HG03342 (cell line): ENCODE results near the gene VARS2.
"Not testable (repeated sequence)": the region's sequence is repeated elsewhere in the genome, so short reads cannot be mapped to it uniquely, and the experiment has no call there.

Experiments
- ATAC-seq: cut with Tn5 transposase; IDR thresholded peaks from one replicate; pipeline ENCODE4 v1.9.1; 2021; ENCODE audit warnings: mild to moderate bottlenecking, moderate library complexity; ENCODE audit not compliant: unreplicated experiment

Gene VARS2

GRCh38 chr6:30898750-30899360, 15.2 kb upstream of the VARS2 start:
- no peak for ATAC-seq

GRCh38 chr6:30900863-30901417, 13.1 kb upstream of the VARS2 start:
- ATAC-seq: no peak

- no peak for ATAC-seq
Measured at GRCh38 chr6:30901436-30901835, 12.6 kb upstream of the VARS2 start.

GRCh38 chr6:30902196-30902595, 11.8 kb upstream of the VARS2 start:
- not testable (repeated sequence) for ATAC-seq

GRCh38 chr6:30902709-30903108, 11.3 kb upstream of the VARS2 start:
- no peak for ATAC-seq

GRCh38 chr6:30903236-30903635, 10.8 kb upstream of the VARS2 start:
- no peak for ATAC-seq

- ATAC-seq: not testable (repeated sequence)
Measured at GRCh38 chr6:30907290-30907757, 6.7 kb upstream of the VARS2 start.

GRCh38 chr6:30907758-30908591, 6.1 kb upstream of the VARS2 start, which contains the start of gene GTF2H4:
GTF2H4 (plus strand) TSS chr6:30908207.
- ATAC-seq: peak; percentile 93

- no peak for ATAC-seq
Measured at GRCh38 chr6:30908700-30909099, 5.3 kb upstream of the VARS2 start.

- not testable (repeated sequence) for ATAC-seq
Measured at GRCh38 chr6:30910473-30910872, 3.6 kb upstream of the VARS2 start.

GRCh38 chr6:30912746-30913520, 1.1 kb upstream of the VARS2 start:
- ATAC-seq: no peak

- ATAC-seq: peak; percentile 7
Measured at GRCh38 chr6:30913721-30914075, 340 bp upstream of the VARS2 start.

GRCh38 chr6:30914854-30915590, 984 bp downstream of the VARS2 start:
- no peak for ATAC-seq

GRCh38 chr6:30915591-30915946, 1.5 kb downstream of the VARS2 start:
- no peak for ATAC-seq

- ATAC-seq: no peak
Measured at GRCh38 chr6:30917041-30917440, 3.0 kb downstream of the VARS2 start.

GRCh38 chr6:30917487-30917886, 3.4 kb downstream of the VARS2 start:
- no peak for ATAC-seq

GRCh38 chr6:30918670-30919069, 4.6 kb downstream of the VARS2 start:
- ATAC-seq: no peak

GRCh38 chr6:30922447-30922852, 8.4 kb downstream of the VARS2 start:
- no peak for ATAC-seq

- not testable (repeated sequence) for ATAC-seq
Measured at GRCh38 chr6:30924040-30924627, 10.1 kb downstream of the VARS2 start.

GRCh38 chr6:30926644-30927043, 12.6 kb downstream of the VARS2 start:
- ATAC-seq: no peak
